NT2/D1 (cell line): ENCODE results near the gene MFAP5.

ENCODE experiments used
- DNase-seq: peaks from one replicate; pipeline ENCODE4 v3.0.0-alpha.2; 2011; ENCODE audit warnings: low read depth, low spot score
- H3K27me3 ChIP-seq: 2 replicates; pipeline ENCODE4 v1.6.0; 2011; ENCODE audit warnings: mild to moderate bottlenecking; ENCODE audit not compliant: insufficient read length, insufficient read depth
- H3K36me3 ChIP-seq: 2 replicates; pipeline ENCODE4 v1.6.1; 2011; ENCODE audit warnings: mild to moderate bottlenecking, low read length, mixed read lengths; ENCODE audit not compliant: insufficient read depth, insufficient read length
- H3K4me1 ChIP-seq: 2 replicates; pipeline ENCODE4 v1.5.1; 2011; ENCODE audit not compliant: insufficient read depth, insufficient read length
- H3K4me3 ChIP-seq: 2 replicates; pipeline ENCODE4 v1.5.1; 2011; ENCODE audit warnings: low read depth; ENCODE audit not compliant: insufficient read length
- H3K9ac ChIP-seq: 2 replicates; pipeline ENCODE4 v1.6.0; 2011; ENCODE audit warnings: low read depth; ENCODE audit not compliant: insufficient read length
- H3K9me3 ChIP-seq: 2 replicates; pipeline ENCODE4 v1.5.1; 2011; ENCODE audit warnings: mild to moderate bottlenecking, low read length; ENCODE audit not compliant: insufficient read depth
- SUZ12 ChIP-seq: IDR thresholded peaks from 2 replicates; pipeline ENCODE4 v1.6.1; 2011; ENCODE audit not compliant: insufficient read length, insufficient read depth; ENCODE audit errors: extremely low read depth
- YY1 ChIP-seq: IDR thresholded peaks from 2 replicates; pipeline ENCODE4 v1.6.1; 2011; ENCODE audit not compliant: insufficient read length, insufficient read depth
- ZNF274 ChIP-seq: IDR thresholded peaks from 2 replicates; pipeline ENCODE4 v1.6.1; 2011; ENCODE audit warnings: mild to moderate bottlenecking, low read depth, low read length

The MFAP5 gene

GRCh38 chr12:8697476-8698131 is 35.0 kb upstream of the MFAP5 start, which contains the start of gene RIMKLB:
TSS of gene RIMKLB (plus strand) at chr12:8697991. CDS start at chr12:8713867, 15,876 bp downstream.
- peak; percentile 92 for DNase-seq
- peaks cover 2% of the 10 kb centered on the region for H3K4me1 ChIP-seq
- TF ChIP-seq SUZ12 (no peak), YY1 (no peak), ZNF274 (no peak)
- H3K36me3 ChIP-seq = peaks cover 18% of the 10 kb centered on the region
- peak within 1 kb of the TSS; percentile 96 for H3K9ac ChIP-seq
- H3K27me3 ChIP-seq = no peaks in the 10 kb centered on the region
- peak within 1 kb of the TSS; percentile 94 for H3K4me3 ChIP-seq
- no peaks in the 10 kb centered on the region for H3K9me3 ChIP-seq

- H3K4me1 ChIP-seq = peaks cover 2% of the 10 kb centered on the region
- no peaks in the 10 kb centered on the region for H3K9me3 ChIP-seq
- TF ChIP-seq YY1 (no peak), SUZ12 (no peak), ZNF274 (no peak)
- no peaks in the 10 kb centered on the region for H3K27me3 ChIP-seq
- H3K9ac ChIP-seq = peak overlapping the region; percentile 76
- H3K36me3 ChIP-seq = peaks cover 18% of the 10 kb centered on the region
- DNase-seq = no peak
- peak overlapping the region; percentile 94 for H3K4me3 ChIP-seq
Measured at GRCh38 chr12:8697120-8697475, 34.5 kb upstream of the MFAP5 start.

GRCh38 chr12:8696442-8697090 is 33.9 kb upstream of the MFAP5 start:
- Histone ChIP-seq H3K27me3 (no peaks in the 10 kb centered on the region), H3K9me3 (no peaks in the 10 kb centered on the region), H3K36me3 (peaks cover 16% of the 10 kb centered on the region), H3K9ac (peak overlapping the region; percentile 76), H3K4me3 (peak overlapping the region; percentile 94), H3K4me1 (peaks cover 2% of the 10 kb centered on the region)
- TF ChIP-seq ZNF274 = no peak
- TF ChIP-seq SUZ12 = no peak
- TF ChIP-seq YY1 = no peak
- DNase-seq = no peak

GRCh38 chr12:8695116-8695515 is 32.5 kb upstream of the MFAP5 start:
- no peaks in the 10 kb centered on the region for H3K9me3 ChIP-seq
- H3K4me3 ChIP-seq = no peak overlapping the region
- TF ChIP-seq SUZ12 (no peak), ZNF274 (no peak), YY1 (no peak)
- no peak for DNase-seq
- no peak overlapping the region for H3K9ac ChIP-seq
- H3K27me3 ChIP-seq = no peaks in the 10 kb centered on the region
- peaks cover 5% of the 10 kb centered on the region for H3K4me1 ChIP-seq
- peaks cover 3% of the 10 kb centered on the region for H3K36me3 ChIP-seq

DNA sequence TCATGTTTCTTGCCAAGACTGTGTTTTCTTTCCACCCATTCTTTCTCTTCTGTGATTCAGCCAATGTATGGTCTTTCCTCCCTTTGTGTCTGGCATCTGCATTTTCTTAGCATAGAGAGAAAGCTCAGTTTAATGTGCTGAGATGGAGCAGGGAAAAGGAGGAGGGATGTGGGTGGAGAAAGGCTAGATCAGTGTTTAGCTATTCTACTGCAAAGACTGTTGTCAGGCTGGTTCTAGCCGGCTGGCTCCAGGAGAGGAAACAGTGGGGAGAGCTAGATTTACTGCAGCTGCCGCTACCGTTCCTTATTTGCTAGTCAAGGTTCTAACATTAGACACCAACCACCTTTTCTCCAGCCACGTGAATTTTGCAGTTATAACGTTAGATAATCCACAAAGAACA is 29.9 kb upstream of the MFAP5 start:
- DNase-seq = peak; percentile 98
- TF ChIP-seq YY1 = no peak
- TF ChIP-seq SUZ12 = no peak
- no peak for TF ChIP-seq ZNF274
- no peaks in the 10 kb centered on the region for H3K36me3 ChIP-seq
- no peaks in the 10 kb centered on the region for H3K9me3 ChIP-seq
- H3K9ac ChIP-seq = peak overlapping the region; percentile 1
- no peak overlapping the region for H3K4me3 ChIP-seq
- no peaks in the 10 kb centered on the region for H3K27me3 ChIP-seq
- peaks cover 9% of the 10 kb centered on the region for H3K4me1 ChIP-seq

DNA sequence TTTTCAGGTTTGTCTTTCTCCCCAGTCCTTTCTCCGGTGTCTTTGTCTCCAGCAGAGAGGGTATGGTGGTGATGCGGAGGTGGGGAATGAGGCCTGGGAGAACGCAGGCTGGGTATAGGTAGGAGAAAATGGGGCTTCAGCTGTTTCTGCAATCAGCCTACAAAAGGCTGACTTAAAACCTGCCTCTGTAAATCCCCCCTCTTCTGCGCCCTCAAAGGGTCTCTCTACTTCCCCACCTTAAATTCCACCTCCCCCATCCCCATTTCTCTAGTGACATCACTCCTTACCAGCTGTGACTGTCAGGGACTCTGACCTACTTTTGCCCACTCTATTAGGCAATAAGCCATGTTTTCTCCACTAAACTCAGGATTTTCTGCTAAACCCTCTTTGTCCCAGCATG is 27.1 kb upstream of the MFAP5 start:
- no peaks in the 10 kb centered on the region for H3K36me3 ChIP-seq
- TF ChIP-seq ZNF274 (no peak), SUZ12 (no peak), YY1 (no peak)
- peaks cover 9% of the 10 kb centered on the region for H3K4me1 ChIP-seq
- no peak overlapping the region for H3K4me3 ChIP-seq
- no peak for DNase-seq
- no peak overlapping the region for H3K9ac ChIP-seq
- no peaks in the 10 kb centered on the region for H3K9me3 ChIP-seq
- H3K27me3 ChIP-seq = no peaks in the 10 kb centered on the region

DNA sequence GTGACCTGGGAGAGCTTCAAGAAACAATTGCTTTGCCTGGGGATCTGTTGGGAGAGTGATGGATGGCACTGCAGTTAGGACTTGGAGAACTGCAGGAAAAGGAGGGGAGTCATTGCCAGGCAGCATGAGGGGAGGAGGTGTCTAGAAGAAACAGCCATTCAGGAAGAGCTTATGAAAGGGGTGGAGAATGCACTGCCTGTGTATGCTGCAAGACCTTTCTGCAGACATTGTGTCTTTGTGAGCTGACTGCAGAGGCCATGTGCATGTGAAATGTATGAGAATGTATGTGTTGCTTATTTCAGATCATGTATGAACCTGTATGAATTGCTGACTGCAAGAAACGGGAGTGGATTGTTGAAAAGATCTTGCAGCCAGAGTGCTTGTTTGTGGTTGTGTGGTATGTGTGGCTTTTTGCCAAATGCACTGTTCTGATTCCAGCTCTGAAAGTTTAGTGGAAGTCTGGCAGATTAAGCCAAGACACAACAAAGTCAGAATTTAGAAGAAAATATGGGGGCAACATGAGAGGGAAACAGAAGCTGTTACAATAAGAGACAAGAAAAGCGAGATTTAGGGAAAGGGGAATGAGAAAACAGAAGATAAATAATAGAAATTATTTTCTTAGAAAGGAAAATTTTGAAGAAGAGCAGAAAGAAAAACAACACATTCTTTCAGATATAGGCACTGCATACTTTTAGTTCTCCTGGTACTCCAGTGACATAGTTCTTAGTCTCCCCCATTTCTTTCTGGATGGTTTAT is 25.4 kb upstream of the MFAP5 start:
- Histone ChIP-seq H3K36me3 (no peaks in the 10 kb centered on the region), H3K9ac (peak overlapping the region; percentile 0), H3K4me1 (peaks cover 8% of the 10 kb centered on the region), H3K9me3 (no peaks in the 10 kb centered on the region), H3K27me3 (no peaks in the 10 kb centered on the region), H3K4me3 (no peak overlapping the region)
- TF ChIP-seq SUZ12 = no peak
- TF ChIP-seq ZNF274 = no peak
- TF ChIP-seq YY1 = no peak
- peak; percentile 92 for DNase-seq
